Measurements from ENCODE around the gene DBNL.
"Not testable (repeated sequence)": the region's sequence is repeated elsewhere in the genome, so short reads cannot be mapped to it uniquely, and the experiment has no call there.

Gene DBNL

DNA sequence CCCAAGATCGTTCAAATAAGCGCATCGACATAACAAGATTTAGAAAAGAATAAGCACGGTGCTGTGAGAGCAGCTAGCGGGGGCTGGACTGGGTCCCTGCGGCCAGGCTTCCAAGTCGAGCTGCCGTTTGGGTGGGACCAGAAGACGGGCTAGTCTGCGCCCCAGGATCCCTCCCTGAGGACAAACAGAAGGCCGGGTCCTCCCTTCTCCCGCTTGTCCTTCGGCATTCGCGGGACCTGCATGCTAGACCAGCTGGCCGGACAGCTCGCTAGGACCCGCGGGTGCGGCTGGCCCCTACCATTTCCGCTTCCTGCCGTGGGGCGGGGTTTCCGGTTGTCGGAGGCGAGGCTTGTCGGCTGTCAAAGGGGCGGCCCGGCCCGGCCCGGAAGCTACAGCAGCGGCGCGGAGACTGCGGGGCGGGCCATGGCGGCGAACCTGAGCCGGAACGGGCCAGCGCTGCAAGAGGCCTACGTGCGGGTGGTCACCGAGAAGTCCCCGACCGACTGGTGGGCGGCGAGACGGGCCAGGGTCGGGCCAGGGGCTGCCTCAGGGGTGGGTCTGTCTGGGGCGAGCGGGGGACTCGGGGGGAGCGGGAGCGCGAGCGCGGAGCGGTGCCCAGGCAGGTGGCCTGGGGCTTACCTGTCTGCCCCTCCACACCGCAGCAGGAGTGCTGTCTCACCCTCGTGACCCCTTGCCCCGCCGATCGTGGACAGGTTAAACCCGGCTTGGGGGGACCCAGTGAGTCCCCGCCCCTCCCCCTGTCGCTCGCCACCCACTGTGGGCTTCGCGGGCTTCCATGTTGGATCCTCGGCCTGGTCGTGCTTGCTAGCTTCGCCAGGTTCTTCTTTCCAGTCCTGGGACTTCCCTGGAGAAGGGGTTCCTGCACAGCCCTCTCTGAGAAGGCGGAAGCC lies at the start of gene DBNL:
DBNL (plus strand) TSS at position 388 of the 911 bp plus-strand sequence; CDS start at position 424, 36 bp downstream.
- peak; percentile 75 to 86 (median 79) for DNase-seq (ENCODE audit: low read depth in 3 of 3)

DNA sequence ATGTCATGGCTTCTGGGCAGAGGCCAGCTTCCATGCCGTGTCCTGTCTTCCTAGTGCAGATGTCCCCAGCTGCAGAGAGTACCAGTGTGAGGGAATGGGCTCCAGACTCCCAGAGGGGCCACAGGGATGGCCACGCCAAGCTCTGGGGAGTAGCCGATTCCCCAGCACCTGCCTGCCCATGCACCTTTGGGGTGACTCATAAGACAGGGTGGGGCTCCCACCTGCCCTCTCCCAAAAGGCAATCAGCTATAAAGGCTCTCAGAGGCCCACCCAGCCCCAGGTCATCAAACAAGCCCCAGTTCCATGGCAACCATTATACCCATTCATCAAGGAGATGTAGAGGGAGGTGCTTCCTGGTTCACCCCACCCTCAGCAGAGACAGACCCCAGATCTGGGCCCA lies 47.0 kb upstream of the DBNL start, which contains the start of gene SPDYE1:
SPDYE1 (plus strand) TSS at position 366 of the 400 bp plus-strand sequence. CDS start 2,053 bp downstream, outside the sequence.
- DNase-seq (ENCODE audit: low read depth in 3 of 3), result not testable (repeated sequence)

DNA sequence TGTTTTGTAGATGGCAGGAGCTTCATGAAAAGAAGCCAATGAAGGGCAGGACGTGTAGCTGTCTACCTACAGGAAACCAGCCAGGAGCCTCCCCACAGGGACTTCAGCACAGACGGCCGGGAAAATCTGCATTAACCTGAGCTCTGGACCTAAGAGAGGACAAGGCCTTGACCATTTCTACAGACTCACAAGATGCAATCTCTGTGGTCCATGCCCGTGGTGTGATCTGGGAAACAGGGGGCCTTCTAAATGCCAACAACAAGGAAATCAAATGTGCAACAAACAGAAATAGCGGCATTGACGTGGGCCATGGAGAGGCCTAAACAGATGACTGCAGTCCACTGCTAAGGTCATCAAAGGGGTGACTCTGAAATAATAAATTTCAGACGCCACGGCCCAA lies 32.4 kb upstream of the DBNL start:
- DNase-seq (ENCODE audit: low read depth in 3 of 3), result not testable (repeated sequence)

DNA sequence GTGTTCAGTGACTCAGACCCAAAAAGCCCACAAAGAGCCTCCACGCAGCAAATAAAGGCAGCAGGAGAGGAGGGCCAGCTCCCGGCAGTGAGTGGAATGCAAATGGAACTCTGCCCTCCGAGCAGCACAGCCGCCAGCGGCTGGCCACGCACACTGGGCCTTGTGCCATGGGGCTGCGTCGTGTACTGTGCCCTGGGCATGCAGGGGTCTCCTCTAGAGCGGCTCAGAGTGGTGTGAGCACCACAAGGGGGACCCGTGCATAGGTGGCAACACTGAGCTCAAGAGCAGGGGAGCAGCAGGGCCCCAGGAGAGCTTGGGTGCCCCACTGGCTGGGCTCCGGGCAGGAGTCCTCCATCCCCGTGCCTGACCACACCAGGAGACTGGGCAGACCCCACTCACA lies 29.4 kb upstream of the DBNL start:
- not testable (repeated sequence) for DNase-seq (ENCODE audit: low read depth in 3 of 3)

DNA sequence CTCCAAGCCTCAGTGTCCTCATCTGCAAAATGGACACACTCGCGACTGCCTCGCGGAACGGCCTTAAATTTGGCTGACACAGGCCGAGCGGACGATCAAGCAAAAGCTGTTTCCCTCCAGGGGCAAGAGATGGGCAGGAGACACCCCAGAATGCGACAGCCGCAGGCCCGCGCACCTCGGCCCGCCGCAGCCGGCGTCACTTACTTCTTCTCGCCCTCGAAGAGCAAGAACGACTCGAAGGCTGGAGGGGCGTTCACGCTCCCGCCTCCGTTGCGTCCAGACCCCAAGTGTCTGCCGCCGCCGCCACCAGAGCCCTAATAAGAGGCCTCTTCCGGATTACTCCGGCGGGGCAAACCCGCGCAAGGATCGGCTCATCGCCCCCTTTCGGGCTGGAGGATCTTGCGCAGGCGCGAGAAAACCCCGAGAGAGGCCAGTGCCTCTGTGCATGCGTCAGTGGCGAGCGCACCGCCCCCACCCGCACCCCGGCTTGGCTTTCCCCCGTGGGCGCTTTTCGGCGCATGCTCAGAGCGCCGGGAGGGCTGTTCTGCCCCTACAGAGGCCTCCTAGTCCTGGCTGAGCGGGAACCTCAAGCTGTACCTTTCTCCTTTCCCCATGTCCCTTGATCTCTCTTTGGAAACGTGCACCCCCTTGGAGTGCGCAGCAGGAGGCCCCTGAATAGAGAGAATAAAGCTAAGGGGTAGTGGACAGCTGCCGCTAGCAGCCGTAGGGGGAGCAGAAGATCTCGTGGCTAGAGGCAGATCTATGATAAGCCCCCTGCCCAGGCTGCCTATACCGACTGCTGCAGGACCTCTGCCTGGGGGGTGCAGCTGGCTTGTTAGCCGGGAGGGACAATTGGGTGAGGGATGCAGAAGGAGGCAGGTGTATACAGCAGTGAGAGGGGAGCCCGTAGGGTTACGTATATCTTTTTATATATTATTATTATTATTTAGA lies 25.4 kb upstream of the DBNL start:
- peak; percentile 97 to 99 (median 98) for DNase-seq (ENCODE audit: low read depth in 3 of 3)

DNA sequence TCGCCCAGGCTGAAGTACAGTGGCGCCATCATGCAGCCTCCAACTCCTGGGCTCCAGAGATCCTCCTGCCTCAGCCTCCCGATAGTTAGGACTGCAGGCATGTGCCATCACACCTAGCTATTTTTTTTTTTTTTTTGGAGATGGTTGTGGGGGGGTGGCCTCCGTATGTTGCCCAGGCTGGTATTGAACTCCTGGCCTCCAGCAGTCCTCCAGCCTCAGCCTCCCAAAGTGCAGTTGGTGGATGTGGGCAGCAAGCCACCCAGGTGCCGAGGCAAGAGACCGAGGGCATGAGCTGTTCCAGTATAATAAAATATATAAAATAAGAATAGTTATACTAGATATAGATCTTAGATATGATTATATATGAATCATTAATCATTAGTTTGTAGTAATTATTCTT lies 24.7 kb upstream of the DBNL start:
- not testable (repeated sequence) for DNase-seq (ENCODE audit: low read depth in 3 of 3)

DNA sequence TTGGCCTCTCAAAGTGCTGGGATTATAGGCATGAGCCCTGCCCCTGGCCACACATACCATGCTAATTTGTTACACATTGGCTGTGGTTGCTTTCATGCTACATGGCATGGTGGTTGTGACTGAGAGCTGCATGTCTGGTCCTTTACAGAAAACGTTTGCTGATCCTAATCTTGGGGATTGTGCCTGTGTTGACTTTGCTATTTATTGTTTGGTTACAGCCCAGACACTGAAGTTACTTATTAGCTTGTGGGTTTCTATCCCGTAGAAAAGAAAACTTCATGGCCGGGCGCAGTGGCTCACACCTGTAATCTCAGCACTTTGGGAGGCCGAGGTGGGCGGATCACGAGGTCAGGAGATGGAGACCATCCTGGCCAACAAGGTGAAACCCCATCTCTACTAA lies 22.4 kb upstream of the DBNL start:
- not testable (repeated sequence) for DNase-seq (ENCODE audit: low read depth in 3 of 3)

DNA sequence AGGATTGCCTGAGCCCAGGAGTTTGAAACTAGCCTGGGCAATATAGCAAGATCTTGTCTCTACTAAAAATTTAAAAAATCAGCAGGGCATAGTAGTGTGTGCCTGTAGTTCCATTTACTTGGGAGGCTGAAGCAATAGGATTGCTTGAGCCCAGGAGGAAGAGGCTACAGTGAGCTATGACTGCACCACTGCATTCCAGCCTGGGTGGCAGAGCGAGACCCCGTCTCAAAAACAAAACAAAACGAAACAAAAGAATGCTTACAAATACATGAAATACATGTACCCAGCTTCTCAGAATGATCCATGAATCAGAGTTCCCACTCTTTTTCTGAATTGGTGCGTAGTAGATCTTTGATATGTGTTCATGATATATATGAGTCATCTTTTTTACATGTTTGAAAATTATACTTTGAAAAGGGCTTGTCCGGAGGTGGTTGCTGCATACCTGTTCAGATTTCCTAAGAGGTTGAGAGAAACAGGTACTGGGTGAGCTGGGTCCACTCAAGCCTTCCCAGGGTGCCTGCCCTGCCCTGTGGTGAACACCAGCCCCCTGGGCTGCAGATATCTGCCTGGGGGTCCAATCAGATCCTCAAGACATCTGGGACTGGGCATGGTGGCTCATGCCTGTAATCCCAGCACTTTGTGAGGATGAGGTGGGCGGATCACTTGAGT lies 21.6 kb upstream of the DBNL start:
- not testable (repeated sequence) for DNase-seq (ENCODE audit: low read depth in 3 of 3)

DNA sequence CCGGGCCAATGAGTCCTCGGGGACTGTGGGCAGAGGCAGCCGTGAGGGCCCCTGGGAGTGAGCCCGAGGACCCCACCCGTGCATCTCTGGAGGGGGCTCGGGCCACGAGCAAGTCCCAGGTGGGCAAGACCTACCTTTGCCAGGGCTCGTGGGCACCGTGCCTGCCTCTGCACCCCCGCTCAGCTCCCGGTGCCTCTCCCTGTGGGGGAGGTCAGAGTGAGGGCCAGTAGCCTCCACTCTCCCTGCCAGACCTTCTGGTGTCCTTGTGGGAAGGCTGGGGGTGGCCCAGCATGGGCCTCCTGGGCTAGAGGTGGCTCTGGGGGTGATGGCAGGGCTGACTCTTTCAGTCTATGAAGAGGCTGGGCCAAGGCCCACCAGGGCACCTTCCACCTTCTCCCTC lies 15.1 kb upstream of the DBNL start:
- not testable (repeated sequence) for DNase-seq (ENCODE audit: low read depth in 3 of 3)

DNA sequence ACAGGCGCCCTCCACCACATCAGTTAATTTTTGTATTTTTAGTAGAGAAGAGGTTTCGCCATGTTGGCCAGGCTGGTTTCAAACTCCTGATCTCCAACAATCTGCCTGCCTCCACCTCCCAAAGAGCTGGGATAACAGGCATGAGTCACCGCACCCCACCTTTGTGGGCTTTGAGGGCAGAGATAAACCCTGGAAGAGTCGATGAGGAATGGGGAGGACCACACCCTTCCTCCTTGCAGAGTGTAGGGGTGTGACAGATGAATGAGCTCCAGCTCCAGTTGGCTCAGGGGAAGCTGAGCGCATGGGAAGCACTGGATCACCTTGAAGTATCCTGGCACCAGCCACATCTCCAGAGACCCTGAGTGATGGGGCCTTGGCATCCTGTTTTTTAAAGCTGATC lies 14.5 kb upstream of the DBNL start:
- not testable (repeated sequence) for DNase-seq (ENCODE audit: low read depth in 3 of 3)

DNA sequence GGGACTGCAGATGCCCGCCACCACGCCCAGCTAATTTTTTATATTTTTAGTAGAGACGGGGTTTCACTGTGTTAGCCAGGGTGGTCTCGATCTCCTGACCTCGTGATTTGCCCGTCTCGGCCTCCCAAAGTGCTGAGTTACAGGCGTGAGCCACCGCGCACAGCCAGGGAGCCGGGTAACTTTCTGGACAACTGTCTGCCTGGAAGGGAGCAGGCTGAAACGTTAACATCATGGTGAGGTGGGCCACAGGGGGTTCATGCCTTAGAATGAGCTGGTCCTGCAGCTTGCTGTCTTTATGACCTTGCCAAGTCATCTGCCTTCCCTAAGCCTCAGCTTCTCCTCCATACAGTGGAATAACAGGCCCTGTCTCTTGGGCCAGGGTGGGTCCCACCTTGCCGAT lies 13.2 kb upstream of the DBNL start:
- not testable (repeated sequence) for DNase-seq (ENCODE audit: low read depth in 3 of 3)

DNA sequence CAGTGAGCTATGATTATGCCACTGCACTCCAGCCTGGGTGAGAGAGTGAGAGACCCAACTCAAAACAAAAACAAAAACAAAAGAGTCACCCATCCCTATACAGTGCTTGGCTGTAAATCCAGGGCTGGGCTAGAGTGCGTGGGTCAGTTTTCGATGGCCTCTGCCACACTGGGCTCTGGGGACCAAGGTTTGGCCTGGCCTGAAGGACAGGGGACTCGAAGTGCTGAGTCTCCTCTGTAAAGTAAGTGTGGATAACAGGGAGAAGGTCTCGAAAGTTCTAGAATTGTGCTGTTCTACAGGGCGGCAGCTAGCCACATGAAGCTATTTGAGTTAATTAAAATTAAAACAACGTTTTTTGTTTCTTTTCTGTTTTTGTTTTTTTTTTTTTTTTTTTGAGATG lies 12.5 kb upstream of the DBNL start:
- not testable (repeated sequence) for DNase-seq (ENCODE audit: low read depth in 3 of 3)

DNA sequence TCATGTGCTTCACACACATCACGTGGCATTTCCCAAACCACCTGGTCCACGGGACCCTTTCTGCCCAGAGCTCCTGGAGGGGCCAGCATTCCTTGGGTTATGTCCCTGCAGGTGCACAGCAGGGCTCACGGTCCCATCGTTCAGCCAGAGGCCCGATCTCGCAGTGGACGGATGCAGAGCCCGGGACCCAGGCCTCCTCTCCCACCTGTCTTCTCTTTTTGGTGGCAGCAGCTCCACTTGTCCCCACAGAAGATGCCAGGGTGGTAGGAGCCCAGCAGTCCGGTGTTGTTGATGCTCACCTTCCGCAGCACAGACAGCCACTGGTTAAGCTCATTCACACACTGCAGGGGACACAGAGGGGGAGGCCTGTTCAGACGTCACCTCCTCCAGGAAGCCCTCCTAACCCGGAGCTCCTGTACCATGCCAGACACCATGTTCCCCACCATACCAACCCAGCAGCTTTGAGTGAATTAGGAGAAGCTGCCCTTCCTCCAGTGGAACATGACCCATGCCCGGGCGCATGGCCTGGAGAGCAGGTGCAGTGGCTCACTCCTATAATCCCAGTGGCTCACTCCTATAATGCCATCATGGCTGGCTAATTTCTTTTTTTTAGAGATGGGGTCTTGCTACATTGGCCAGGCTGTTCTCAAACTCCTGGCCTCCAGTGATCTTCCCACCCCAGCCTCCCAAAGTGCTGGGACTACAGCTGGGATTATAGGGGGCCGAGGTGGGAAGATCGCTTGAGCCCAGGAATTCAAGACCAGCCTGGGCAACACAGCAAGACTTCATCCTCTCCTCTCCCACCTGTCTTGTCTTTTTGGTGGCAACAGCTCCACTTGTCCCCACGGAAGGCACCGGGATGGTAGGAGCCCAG lies 10.3 kb upstream of the DBNL start:
- DNase-seq (ENCODE audit: low read depth in 3 of 3), result not testable (repeated sequence)

DNA sequence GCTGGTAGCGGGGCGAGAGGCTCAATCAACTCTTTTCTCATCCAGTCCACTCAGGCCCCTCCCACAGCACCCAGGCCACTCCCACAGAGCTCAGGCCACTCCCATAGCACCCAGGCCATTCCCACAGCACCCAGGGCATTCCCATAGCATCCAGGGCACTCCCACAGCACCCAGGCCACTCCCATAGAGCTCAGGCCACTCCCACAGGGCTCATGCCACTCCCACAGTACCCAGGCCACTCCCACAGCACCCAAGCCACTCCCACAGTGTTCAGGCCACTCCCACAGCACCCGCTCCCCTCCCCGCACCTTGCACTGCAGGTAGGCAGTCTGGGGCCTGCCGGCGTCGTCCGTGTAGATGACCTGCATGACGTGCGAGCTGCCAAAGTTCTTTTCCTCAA lies 8.1 kb upstream of the DBNL start:
- not testable (repeated sequence) for DNase-seq (ENCODE audit: low read depth in 3 of 3)

DNA sequence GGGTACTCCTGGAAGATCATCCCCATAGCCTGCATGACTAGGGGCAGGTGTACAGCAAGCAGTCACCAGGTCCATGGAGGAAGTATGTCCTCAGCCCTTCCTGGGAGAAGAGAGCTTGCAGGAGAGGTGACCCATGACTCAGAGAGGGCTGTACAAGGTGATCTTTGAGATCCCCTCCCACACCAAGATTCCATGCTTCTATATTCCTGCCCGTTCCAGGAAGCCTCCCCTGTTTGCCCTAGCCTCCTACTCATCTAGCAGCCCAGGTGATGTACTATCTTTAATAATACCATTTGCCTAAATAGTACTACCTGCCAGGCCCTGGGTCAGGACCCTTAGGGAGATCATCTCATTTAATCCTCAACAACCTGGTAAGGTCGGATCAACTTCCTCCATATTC lies 6.6 kb upstream of the DBNL start:
- DNase-seq (ENCODE audit: low read depth in 3 of 3), result not testable (repeated sequence)

DNA sequence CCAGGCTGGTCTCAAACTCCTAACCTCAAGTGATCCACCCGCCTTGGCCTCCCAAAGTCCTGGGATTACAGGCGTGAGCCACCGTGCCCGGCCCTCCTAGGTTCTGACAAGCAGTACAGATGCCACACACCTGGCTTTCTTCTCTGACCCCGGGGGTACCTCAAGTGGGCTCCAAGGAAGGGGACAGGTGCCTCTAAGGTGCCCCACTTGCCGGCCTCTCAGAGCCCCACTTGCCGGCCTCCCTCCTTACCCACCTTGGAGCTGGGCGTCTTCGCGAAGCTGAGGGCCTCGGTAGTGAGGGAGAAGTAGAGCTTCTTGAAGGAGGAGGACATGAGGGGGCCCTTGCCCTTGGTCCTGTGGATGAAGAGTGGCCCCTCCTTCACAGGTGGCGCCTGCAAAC lies 5.9 kb upstream of the DBNL start:
- not testable (repeated sequence) for DNase-seq (ENCODE audit: low read depth in 3 of 3)

DNA sequence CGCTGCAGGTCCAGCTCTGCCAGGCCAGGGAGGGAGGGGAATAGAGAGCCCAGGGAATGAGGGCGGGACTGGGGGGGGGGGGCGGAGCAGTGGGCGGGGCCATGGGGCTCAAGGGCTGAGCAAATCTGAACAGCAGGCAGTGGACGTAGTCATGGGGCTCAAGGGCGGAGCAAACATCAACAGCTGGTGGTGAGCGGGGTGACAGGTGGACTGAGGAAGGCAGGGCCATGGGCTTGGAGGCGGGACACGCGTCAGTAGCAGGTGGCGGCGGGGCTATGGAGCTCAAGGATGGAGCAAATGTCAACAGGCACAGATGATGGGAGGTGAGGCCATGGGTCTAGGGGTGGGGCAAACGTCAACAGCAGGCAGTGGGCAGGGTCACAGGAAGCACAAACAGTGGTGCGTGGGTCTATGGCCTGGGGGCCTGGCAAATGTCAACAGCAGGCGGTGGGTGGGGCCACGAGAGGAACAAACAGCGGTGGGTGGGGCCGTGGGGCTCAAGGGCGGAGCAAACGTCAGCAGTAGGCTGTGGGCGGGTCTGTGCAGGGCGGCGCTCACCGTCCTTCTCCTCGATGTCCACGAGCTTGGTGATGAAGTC lies 5.4 kb upstream of the DBNL start:
- peak in 2 of 3 experiments; percentile 63 to 75 for DNase-seq (ENCODE audit: low read depth in 3 of 3)

DNA sequence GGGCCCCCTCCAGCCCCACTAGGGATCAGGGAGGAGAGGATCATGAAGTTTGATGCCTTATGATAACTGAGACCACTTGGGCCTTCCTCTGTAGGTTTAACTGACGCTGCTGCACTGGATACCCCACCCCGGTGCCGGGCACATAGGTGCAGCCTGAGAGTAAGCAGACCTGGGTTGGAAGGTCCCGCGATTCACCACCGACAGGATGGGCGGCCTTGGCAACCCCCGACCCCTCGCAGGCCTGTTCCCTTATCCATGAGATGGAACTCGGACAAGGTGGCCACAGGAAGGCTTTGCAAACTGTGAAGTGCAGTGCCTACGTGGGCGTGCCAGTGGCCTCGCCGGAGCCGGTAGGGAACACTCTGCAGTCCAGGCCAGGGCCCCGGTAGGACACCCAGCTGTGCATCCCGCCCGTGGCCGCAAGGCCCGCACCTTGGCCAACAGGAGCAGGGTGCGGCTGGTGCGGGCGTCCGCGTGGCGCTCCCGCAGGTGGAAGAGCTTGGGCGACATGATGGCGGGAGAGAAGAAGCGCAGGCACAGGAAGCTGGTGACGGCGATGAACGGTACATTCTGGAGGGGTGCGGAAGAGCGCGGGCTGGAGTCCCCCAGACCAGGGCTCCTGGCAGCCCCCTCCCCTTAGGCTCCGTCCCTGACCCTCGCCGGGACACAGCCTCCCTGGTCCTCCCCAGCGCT lies 4.6 kb upstream of the DBNL start:
- DNase-seq (ENCODE audit: low read depth in 3 of 3), result not testable (repeated sequence)

DNA sequence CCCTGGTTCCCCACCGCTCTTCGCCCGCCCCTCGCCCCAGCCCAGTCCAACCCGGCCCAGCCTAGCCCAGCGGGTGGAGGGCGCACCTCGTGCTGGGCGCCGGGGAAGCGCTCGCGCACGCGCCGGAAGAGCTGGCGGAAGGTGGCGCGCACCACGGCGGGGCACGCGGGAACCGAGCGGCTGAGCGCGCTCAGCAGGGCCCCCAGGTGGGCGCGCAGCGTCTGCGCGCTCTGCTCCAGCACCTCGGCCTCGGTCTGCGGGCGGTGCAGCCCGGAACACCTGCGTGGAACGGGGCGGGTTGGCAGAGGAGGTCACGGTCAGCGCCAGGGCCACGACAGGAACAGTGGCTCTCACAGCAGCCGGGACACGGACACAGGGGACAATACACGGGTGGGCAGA lies 4.0 kb upstream of the DBNL start:
- peak in 2 of 3 experiments; percentile 53 to 54 for DNase-seq (ENCODE audit: low read depth in 3 of 3)
